ENCODE data around the gene AUTS2.

AUTS2 gene

DNA sequence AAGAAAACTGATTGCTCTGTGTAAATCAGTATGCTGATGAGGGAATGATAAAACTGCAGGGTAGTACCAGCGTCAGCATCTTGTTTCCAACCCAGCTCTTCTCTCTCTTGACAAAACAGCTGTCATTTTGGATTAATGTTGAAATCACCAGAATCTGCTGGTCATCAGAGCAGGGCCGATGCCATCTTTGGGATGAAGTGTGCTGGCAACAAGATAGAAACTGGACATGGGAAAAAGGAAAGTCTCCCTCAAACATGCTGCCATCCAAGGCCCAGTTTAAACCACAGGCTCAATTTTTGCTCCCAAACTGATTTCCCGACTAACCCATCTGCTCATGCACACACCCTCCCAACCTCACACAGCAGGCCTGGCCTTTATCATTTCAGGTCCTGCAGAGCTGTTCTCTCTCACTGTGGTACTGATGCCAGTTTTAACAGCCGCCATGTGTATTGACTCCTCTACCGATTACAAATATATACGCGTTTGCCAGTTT lies 285.2 kb downstream of the AUTS2 start:
- H3K27ac ChIP-seq (ENCODE audit: low read depth, low read length) = no peak overlapping the region
- H3K27me3 ChIP-seq (ENCODE audit: control insufficient read depth, insufficient read depth, low read length) = no peaks in the 10 kb centered on the region
- no peak overlapping the region for H3K9ac ChIP-seq (ENCODE audit: low read length)
- peaks cover 2% of the 10 kb centered on the region for H3K4me1 ChIP-seq (ENCODE audit: control insufficient read depth, insufficient read depth, low read length)
- H3K4me3 ChIP-seq (ENCODE audit: low read length) = no peak overlapping the region
- H3K36me3 ChIP-seq (ENCODE audit: control insufficient read depth, insufficient read depth, low read length) = no peaks in the 10 kb centered on the region

DNA sequence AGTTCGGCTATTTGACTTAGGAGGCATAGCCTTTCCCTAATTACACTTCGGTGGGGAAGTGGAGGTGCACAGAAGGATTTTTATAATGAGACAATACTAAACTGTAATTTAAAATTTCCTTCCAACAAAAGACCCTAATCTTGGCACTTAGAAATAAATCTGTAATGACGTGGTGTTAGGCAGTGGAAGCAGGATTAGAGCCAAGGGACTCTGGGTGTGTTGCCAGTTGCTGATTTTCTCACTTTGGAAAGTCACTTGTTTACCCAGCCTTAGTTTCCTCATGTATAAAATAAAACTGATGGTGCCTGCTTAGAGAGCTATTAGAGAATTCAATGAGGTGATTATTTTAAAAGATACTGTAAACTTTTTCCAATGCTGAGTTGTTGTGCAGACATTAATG lies 287.2 kb downstream of the AUTS2 start:
- H3K4me3 ChIP-seq (ENCODE audit: low read length) = no peak overlapping the region
- no peaks in the 10 kb centered on the region for H3K27me3 ChIP-seq (ENCODE audit: control insufficient read depth, insufficient read depth, low read length)
- H3K4me1 ChIP-seq (ENCODE audit: control insufficient read depth, insufficient read depth, low read length) = peaks cover 2% of the 10 kb centered on the region
- no peaks in the 10 kb centered on the region for H3K36me3 ChIP-seq (ENCODE audit: control insufficient read depth, insufficient read depth, low read length)
- H3K27ac ChIP-seq (ENCODE audit: low read depth, low read length) = no peak overlapping the region
- H3K9ac ChIP-seq (ENCODE audit: low read length) = no peak overlapping the region

DNA sequence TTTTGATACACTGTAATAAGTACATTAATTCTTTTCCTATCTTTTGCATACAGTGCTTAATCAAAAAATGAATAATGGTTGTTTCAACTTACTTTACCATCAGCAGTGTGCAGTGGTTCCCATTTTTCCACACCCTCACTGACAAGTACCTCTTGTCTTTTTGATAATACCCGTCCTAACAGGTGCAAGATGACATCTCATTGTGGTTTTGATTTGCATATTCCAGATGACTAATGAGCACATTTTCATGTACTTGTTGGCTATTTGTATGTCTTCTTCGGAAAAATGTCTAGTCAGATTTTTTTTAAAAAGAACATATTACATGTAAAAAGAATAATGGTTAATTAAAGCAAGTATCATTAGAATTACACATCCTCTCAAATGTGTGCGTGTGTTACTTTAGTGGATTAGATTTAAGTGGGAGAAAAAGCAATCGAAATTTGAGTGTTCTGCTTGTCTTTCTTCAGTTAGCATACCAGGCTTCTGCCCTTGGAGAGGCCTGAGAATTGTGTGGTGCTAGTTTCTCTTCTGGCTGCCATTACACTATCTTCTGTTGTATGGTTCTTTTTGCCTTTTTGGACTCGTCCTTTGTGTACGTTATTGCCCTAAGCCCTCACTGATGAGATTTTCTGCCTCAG lies 291.2 kb downstream of the AUTS2 start:
- no peak overlapping the region for H3K4me3 ChIP-seq (ENCODE audit: low read length)
- H3K27ac ChIP-seq (ENCODE audit: low read depth, low read length) = no peak overlapping the region
- H3K4me1 ChIP-seq (ENCODE audit: control insufficient read depth, insufficient read depth, low read length) = peaks cover 2% of the 10 kb centered on the region
- no peaks in the 10 kb centered on the region for H3K27me3 ChIP-seq (ENCODE audit: control insufficient read depth, insufficient read depth, low read length)
- H3K9ac ChIP-seq (ENCODE audit: low read length) = no peak overlapping the region
- no peaks in the 10 kb centered on the region for H3K36me3 ChIP-seq (ENCODE audit: control insufficient read depth, insufficient read depth, low read length)

DNA sequence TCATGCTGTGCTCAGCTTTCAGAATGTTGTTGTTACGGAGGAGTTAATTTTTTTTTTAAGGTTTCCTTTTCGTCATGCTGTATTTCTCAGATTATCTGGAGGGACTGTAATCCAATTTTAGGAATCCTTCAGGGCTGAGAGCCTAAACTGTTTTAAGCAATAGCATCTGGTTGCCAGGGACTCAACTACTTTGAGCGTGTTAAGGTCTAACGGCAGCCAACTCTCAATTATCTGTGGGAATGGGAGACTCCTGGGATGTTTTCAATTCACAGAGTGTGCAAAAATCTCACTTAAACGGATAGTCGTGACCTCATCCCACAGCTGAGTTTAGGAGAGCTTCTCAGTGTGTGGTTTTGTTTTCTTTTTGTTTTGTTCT lies 291.7 kb downstream of the AUTS2 start:
- H3K9ac ChIP-seq (ENCODE audit: low read length) = no peak overlapping the region
- H3K4me3 ChIP-seq (ENCODE audit: low read length) = no peak overlapping the region
- H3K27me3 ChIP-seq (ENCODE audit: control insufficient read depth, insufficient read depth, low read length) = no peaks in the 10 kb centered on the region
- peaks cover 2% of the 10 kb centered on the region for H3K4me1 ChIP-seq (ENCODE audit: control insufficient read depth, insufficient read depth, low read length)
- H3K27ac ChIP-seq (ENCODE audit: low read depth, low read length) = no peak overlapping the region
- H3K36me3 ChIP-seq (ENCODE audit: control insufficient read depth, insufficient read depth, low read length) = no peaks in the 10 kb centered on the region

DNA sequence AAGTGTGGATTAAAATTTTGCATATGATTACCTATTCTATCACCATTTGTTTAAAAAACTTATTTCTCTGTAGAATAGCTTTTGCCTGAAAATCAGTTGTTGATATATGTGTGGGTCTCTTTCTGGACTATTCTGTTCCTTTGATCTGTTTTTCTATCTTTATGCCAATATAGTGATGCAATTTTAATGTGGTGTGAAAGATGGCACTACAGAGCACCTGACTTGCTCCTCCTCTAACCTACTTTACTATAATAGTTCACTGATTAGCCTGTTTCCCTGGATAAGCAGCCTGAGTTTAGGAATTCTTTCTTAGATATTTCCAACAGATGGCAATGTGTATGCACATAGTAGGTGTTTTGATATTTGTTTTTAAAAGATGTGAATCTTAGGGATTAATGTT lies 294.5 kb downstream of the AUTS2 start:
- H3K36me3 ChIP-seq (ENCODE audit: control insufficient read depth, insufficient read depth, low read length) = no peaks in the 10 kb centered on the region
- H3K9ac ChIP-seq (ENCODE audit: low read length) = no peak overlapping the region
- H3K4me1 ChIP-seq (ENCODE audit: control insufficient read depth, insufficient read depth, low read length) = no peaks in the 10 kb centered on the region
- no peaks in the 10 kb centered on the region for H3K27me3 ChIP-seq (ENCODE audit: control insufficient read depth, insufficient read depth, low read length)
- H3K27ac ChIP-seq (ENCODE audit: low read depth, low read length) = no peak overlapping the region
- no peak overlapping the region for H3K4me3 ChIP-seq (ENCODE audit: low read length)

DNA sequence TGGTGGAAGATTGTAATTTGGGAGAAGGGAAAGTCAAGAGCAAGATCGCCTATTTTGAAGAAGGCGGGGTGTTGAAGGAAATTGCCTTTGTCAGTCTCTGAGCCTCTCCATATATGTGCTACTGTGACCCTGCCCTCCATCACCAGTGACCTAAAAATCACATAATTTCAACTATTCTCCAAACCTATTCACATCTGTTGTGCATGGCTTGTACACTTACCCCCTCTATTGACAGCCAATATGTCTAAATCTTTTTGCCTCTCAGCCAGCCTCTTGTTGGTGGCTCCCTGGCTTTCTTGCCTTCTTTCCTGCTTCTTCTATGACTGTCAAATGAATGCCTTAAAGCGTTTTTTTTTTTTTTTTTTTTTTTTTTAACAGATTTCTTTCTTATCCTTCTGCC lies 295.6 kb downstream of the AUTS2 start:
- Histone ChIP-seq H3K9ac (ENCODE audit: low read length) (no peak overlapping the region), H3K27me3 (ENCODE audit: control insufficient read depth, insufficient read depth, low read length) (no peaks in the 10 kb centered on the region), H3K4me3 (ENCODE audit: low read length) (no peak overlapping the region), H3K27ac (ENCODE audit: low read depth, low read length) (no peak overlapping the region), H3K36me3 (ENCODE audit: control insufficient read depth, insufficient read depth, low read length) (no peaks in the 10 kb centered on the region), H3K4me1 (ENCODE audit: control insufficient read depth, insufficient read depth, low read length) (no peaks in the 10 kb centered on the region)

DNA sequence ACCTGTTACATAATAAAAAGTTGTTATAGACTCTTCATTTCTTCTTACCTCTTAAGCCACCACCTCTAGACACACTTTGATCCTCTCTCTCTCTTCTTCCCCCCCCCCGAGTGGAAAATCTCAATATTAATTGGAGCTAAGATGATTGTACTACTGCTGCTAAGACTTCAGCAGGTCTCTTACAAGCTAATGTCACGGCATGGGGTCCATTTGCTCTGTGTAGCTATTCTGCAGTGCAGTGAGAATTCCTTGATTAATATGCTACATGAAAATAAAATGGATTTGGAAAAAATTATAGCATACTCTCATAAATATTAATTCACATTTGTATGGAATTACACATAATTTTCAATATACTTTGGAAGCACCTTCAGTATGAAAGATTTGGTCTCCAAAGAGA lies 297.2 kb downstream of the AUTS2 start:
- Histone ChIP-seq H3K4me1 (ENCODE audit: control insufficient read depth, insufficient read depth, low read length) (no peaks in the 10 kb centered on the region), H3K27ac (ENCODE audit: low read depth, low read length) (no peak overlapping the region), H3K36me3 (ENCODE audit: control insufficient read depth, insufficient read depth, low read length) (no peaks in the 10 kb centered on the region), H3K27me3 (ENCODE audit: control insufficient read depth, insufficient read depth, low read length) (no peaks in the 10 kb centered on the region), H3K9ac (ENCODE audit: low read length) (no peak overlapping the region), H3K4me3 (ENCODE audit: low read length) (no peak overlapping the region)

DNA sequence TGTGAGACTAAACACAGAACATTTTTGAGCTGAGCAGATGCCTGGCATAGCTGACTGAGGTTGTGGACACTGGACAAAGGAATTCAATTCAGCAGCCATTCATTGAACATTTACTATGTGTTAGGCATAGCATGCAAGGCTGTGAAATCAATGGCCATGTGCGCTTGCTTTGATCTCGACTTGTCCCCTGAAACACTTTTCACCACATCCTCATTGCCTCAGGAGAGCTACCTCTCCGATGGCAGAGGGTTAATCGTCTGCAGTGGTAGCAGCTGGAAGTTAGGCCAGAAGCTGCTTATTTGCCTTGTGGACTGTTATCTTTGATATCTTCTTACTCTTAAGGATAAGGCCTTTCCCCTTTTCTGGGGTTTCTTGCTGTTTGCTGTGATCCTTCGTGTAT lies 297.8 kb downstream of the AUTS2 start:
- Histone ChIP-seq H3K4me1 (ENCODE audit: control insufficient read depth, insufficient read depth, low read length) (no peaks in the 10 kb centered on the region), H3K27me3 (ENCODE audit: control insufficient read depth, insufficient read depth, low read length) (no peaks in the 10 kb centered on the region), H3K27ac (ENCODE audit: low read depth, low read length) (no peak overlapping the region), H3K4me3 (ENCODE audit: low read length) (no peak overlapping the region), H3K9ac (ENCODE audit: low read length) (no peak overlapping the region), H3K36me3 (ENCODE audit: control insufficient read depth, insufficient read depth, low read length) (no peaks in the 10 kb centered on the region)

DNA sequence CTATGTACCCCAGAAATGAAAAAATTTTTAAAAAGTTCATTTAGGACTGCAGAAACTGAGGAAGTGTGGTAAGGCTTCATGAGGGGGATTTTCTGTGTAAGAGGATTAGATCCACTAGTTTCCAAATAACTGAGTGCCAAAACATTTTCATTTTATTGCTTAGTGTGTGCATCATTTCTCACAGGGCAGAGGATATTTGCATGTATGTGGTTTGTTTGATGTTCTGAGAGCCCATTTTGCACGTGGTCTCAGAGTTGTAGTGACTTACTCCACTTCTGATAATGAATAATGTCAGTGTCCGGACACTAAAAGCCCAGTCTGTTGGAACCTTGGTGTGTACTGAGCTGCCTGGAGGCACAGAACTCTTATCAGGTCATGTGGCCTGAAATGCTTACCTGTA lies 299.9 kb downstream of the AUTS2 start:
- Histone ChIP-seq H3K4me1 (ENCODE audit: control insufficient read depth, insufficient read depth, low read length) (no peaks in the 10 kb centered on the region), H3K4me3 (ENCODE audit: low read length) (no peak overlapping the region), H3K27ac (ENCODE audit: low read depth, low read length) (no peak overlapping the region), H3K36me3 (ENCODE audit: control insufficient read depth, insufficient read depth, low read length) (no peaks in the 10 kb centered on the region), H3K27me3 (ENCODE audit: control insufficient read depth, insufficient read depth, low read length) (no peaks in the 10 kb centered on the region), H3K9ac (ENCODE audit: low read length) (no peak overlapping the region)

DNA sequence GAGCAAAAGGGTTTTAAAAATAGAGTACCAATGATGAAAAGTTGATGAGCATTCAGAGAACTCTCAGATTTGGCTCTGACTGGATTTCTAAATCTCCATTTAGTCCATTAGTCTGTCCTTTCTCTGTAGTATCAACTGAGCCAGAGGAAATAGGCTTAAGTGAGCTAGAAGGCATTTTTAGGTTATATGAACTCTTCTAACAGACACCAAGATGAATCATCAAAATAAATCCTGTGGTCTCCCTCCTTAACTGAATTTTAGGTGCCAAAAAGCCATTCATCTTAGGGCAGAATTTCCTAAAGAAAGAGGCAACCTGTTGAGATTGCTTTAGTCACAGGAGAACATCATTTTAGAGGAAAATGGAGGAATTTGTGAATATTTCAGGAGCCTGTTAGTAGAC lies 305.1 kb downstream of the AUTS2 start:
- Histone ChIP-seq H3K4me1 (ENCODE audit: control insufficient read depth, insufficient read depth, low read length) (no peaks in the 10 kb centered on the region), H3K27ac (ENCODE audit: low read depth, low read length) (no peak overlapping the region), H3K9ac (ENCODE audit: low read length) (no peak overlapping the region), H3K27me3 (ENCODE audit: control insufficient read depth, insufficient read depth, low read length) (no peaks in the 10 kb centered on the region), H3K36me3 (ENCODE audit: control insufficient read depth, insufficient read depth, low read length) (no peaks in the 10 kb centered on the region), H3K4me3 (ENCODE audit: low read length) (no peak overlapping the region)

DNA sequence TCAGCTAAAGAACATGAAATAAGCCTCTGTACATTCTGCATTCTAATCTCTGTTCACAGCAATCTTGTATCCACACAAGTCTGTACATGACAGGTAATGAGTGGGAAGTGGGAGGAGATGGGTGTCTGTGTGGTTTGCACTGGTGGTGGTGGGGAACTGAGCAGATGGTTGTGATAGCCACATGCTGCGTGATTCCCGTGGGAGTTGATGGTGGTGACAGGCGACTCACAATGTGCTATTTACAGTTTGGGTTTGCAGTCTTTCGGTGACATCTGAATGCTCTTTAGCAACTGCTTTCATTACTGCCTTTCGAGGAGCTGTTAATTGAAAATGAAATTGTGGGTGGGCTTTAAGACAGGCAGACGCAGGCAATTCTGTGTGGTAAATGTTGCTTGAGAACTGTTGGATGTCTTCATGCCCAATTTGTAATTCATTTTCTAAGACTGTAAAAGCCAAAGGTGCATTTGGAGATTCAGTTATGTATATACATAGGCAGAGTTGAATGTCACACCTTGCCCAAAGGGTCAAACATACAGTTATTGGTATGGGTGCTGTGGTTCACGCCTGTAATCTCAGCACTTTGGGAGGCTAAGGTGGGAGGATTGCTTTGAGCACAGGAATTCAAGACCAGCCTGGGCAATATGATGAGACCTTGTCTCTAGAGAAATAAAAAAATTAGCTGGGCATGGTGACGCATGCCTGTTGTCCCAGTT lies 308.2 kb downstream of the AUTS2 start:
- Histone ChIP-seq H3K36me3 (ENCODE audit: control insufficient read depth, insufficient read depth, low read length) (no peaks in the 10 kb centered on the region), H3K4me3 (ENCODE audit: low read length) (no peak overlapping the region), H3K27me3 (ENCODE audit: control insufficient read depth, insufficient read depth, low read length) (no peaks in the 10 kb centered on the region), H3K27ac (ENCODE audit: low read depth, low read length) (no peak overlapping the region), H3K9ac (ENCODE audit: low read length) (no peak overlapping the region), H3K4me1 (ENCODE audit: control insufficient read depth, insufficient read depth, low read length) (no peaks in the 10 kb centered on the region)

DNA sequence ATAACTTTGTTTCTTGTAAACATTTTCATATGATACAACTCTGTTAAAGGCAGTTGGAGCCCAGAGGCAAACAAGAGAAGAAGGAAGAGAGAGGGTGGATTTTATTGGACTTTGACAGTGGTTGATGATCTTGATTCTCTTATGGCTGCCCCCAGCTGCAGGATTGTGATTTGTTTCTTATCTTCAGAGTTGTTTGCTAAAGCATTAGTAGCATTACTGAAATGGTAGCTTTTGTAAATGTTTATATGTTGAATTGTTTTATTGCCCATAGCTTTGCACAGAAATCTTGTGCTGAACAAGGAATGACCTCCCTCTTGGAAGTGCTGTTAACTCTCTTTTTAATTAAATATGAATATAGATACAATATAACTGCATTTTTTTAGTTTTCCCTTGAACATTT lies 309.4 kb downstream of the AUTS2 start:
- Histone ChIP-seq H3K27me3 (ENCODE audit: control insufficient read depth, insufficient read depth, low read length) (no peaks in the 10 kb centered on the region), H3K4me1 (ENCODE audit: control insufficient read depth, insufficient read depth, low read length) (no peaks in the 10 kb centered on the region), H3K9ac (ENCODE audit: low read length) (no peak overlapping the region), H3K4me3 (ENCODE audit: low read length) (no peak overlapping the region), H3K36me3 (ENCODE audit: control insufficient read depth, insufficient read depth, low read length) (no peaks in the 10 kb centered on the region), H3K27ac (ENCODE audit: low read depth, low read length) (no peak overlapping the region)

DNA sequence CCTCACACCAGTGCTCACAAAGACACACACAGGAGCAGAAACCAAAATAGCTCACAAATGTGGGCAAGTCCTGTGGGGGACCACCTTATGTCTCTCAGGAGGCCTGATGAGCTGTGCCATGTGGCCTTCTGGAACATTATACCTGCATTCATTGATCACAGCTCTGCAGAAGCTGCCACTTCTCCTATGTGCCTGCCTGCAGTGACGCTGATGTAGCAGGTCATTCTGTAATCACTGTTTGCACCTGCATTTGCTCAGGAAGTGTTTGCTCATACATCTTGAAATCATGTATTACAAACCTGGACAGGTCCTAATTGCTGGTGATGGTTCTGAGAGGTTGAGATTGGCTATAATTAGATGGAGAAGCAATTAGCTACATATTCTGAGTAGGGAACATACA lies 310.2 kb downstream of the AUTS2 start:
- Histone ChIP-seq H3K4me1 (ENCODE audit: control insufficient read depth, insufficient read depth, low read length) (no peaks in the 10 kb centered on the region), H3K27me3 (ENCODE audit: control insufficient read depth, insufficient read depth, low read length) (no peaks in the 10 kb centered on the region), H3K27ac (ENCODE audit: low read depth, low read length) (no peak overlapping the region), H3K36me3 (ENCODE audit: control insufficient read depth, insufficient read depth, low read length) (no peaks in the 10 kb centered on the region), H3K9ac (ENCODE audit: low read length) (no peak overlapping the region), H3K4me3 (ENCODE audit: low read length) (no peak overlapping the region)

Data from rectal smooth muscle tissue (tissue), 1 donor.